CD14-positive monocyte (primary cell): ENCODE results near the gene SAMD3. TPM values are rescaled to one million over a fixed set of nuclear protein-coding genes. Genes with fewer than 3 reads are reported as not detected.

Experiments
- DNase-seq, 3 donors: peaks; one replicate each; pipeline ENCODE4 v3.0.0-alpha.2; 2011 to 2022
- H2AFZ ChIP-seq: 2 replicates; pipeline ENCODE4 v1.6.0; 2012; ENCODE audit warnings: mild to moderate bottlenecking, low read depth, low read length, inconsistent platforms; ENCODE audit not compliant: insufficient read depth, poor library complexity, severe bottlenecking
- H3K27ac ChIP-seq, 2 donors: 1 replicate in 1 of 2; 2 replicates in 1 of 2; pipeline ENCODE4 v1.5.1; 2012 to 2013; ENCODE audit warnings: low read length in 2 of 2, control low read depth in 1 of 2, inconsistent platforms in 1 of 2, low read depth in 1 of 2, mild to moderate bottlenecking in 1 of 2
- H3K27me3 ChIP-seq, 2 donors: one replicate each; pipeline versions ENCODE4 v1.6.0 to v1.6.1; 2011 to 2013; ENCODE audit warnings: low read length in 2 of 2; ENCODE audit not compliant: control insufficient read depth in 2 of 2, insufficient read depth in 2 of 2
- H3K36me3 ChIP-seq, 2 donors: replicated peaks in 1 of 2; 1 replicate in 1 of 2; 2 replicates in 1 of 2; pipeline versions ENCODE4 v1.5.1 to v1.6.1; 2012 to 2013; ENCODE audit warnings: low read length in 2 of 2, control low read depth in 1 of 2, inconsistent platforms in 1 of 2, mild to moderate bottlenecking in 1 of 2; ENCODE audit not compliant: insufficient read depth in 2 of 2, control insufficient read depth in 1 of 2
- H3K4me1 ChIP-seq, 2 donors: 1 replicate in 1 of 2; 2 replicates in 1 of 2; pipeline versions ENCODE4 v1.5.1 to v1.6.1; 2012 to 2013; ENCODE audit warnings: low read length in 2 of 2, control low read depth in 1 of 2, inconsistent platforms in 1 of 2, mild to moderate bottlenecking in 1 of 2, moderate library complexity in 1 of 2; ENCODE audit not compliant: insufficient read depth in 2 of 2, control insufficient read depth in 1 of 2
- H3K4me2 ChIP-seq: replicated peaks from 2 replicates; pipeline ENCODE3; 2012; ENCODE audit warnings: low read length, moderate library complexity, mild to moderate bottlenecking; ENCODE audit not compliant: poor library complexity, severe bottlenecking; ENCODE audit errors: extremely low read depth
- H3K4me3 ChIP-seq, 3 experiments: fragments of 200-600 bp in 1 of 3; sonication (generic) in 1 of 3; replicated peaks in 1 of 3; 1 replicate in 2 of 3; 2 replicates in 1 of 3; pipeline ENCODE4 v1.5.1; 2011 to 2013; ENCODE audit warnings: low read length in 3 of 3, mild to moderate bottlenecking in 3 of 3, control low read depth in 2 of 3, low read depth in 2 of 3, inconsistent platforms in 1 of 3, moderate library complexity in 1 of 3
- H3K79me2 ChIP-seq: 2 replicates; pipeline ENCODE4 v1.6.0; 2012; ENCODE audit warnings: mild to moderate bottlenecking, control low read depth, inconsistent platforms, low read length, moderate library complexity; ENCODE audit not compliant: insufficient read depth
- H3K9ac ChIP-seq: 2 replicates; pipeline ENCODE4 v1.6.0; 2017; ENCODE audit warnings: low read length, mild to moderate bottlenecking; ENCODE audit not compliant: insufficient read depth, poor library complexity, severe bottlenecking
- H3K9me3 ChIP-seq, 2 donors: replicated peaks in 1 of 2; 1 replicate in 1 of 2; 2 replicates in 1 of 2; pipeline versions ENCODE4 v1.5.1 to v1.6.1; 2012 to 2013; ENCODE audit warnings: low read length in 2 of 2, control low read depth in 1 of 2; ENCODE audit not compliant: control insufficient read depth in 1 of 2, insufficient read depth in 1 of 2
- H4K20me1 ChIP-seq: 2 replicates; pipeline ENCODE4 v1.6.0; 2012; ENCODE audit warnings: mild to moderate bottlenecking, low read length, control low read depth, moderate library complexity; ENCODE audit not compliant: insufficient read depth
- H3K27ac Mint-ChIP-seq, 7 donors: one replicate each; pipeline ENCODE4 v1.8.0; 2020; ENCODE audit warnings: mild to moderate bottlenecking in 7 of 7, mixed read lengths in 7 of 7, moderate library complexity in 6 of 7, inconsistent platforms in 2 of 7
- H3K27me3 Mint-ChIP-seq, 3 donors: one replicate each; pipeline ENCODE4 v1.8.0; 2021 to 2022; ENCODE audit warnings: low read depth in 3 of 3, mild to moderate bottlenecking in 3 of 3, mixed read lengths in 3 of 3, moderate library complexity in 3 of 3, inconsistent platforms in 1 of 3
- H3K36me3 Mint-ChIP-seq, 2 donors: one replicate each; pipeline ENCODE4 v1.8.0; 2020; ENCODE audit warnings: mixed read lengths in 2 of 2, inconsistent platforms in 1 of 2, mild to moderate bottlenecking in 1 of 2
- H3K4me1 Mint-ChIP-seq: one replicate; pipeline ENCODE4 v1.8.0; 2020; ENCODE audit warnings: mild to moderate bottlenecking, mixed read lengths
- H3K4me3 Mint-ChIP-seq, 2 donors: one replicate each; pipeline ENCODE4 v1.8.0; 2020; ENCODE audit warnings: mild to moderate bottlenecking in 2 of 2, mixed read lengths in 2 of 2, moderate library complexity in 1 of 2
- H3K9me3 Mint-ChIP-seq, 7 donors: one replicate each; pipeline ENCODE4 v1.8.0; 2020 to 2022; ENCODE audit warnings: mixed read lengths in 7 of 7, mild to moderate bottlenecking in 6 of 7, moderate library complexity in 6 of 7, inconsistent platforms in 2 of 7
- WGBS: methylation state at CpG from one replicate; pipeline ENCODE4 v1.1.5; 2013; ENCODE audit warnings: missing lambda C conversion rate; ENCODE audit not compliant: insufficient coverage; 5-methylcytosine and 5-hydroxymethylcytosine counted together
- intact Hi-C, 2 donors: fragments of 100-400 bp; cut with micrococcal nuclease; formaldehyde crosslinking; loops; one replicate each; pipeline versions ENCODE4 v1.15.0 to v1.15.1; 2023
- polyA plus RNA-seq, 3 donors: library from polyadenylated mRNA; depleted of rRNA in 1 of 3; unstranded in 2 of 3; stranded (reverse) in 1 of 3; fragments of 300-500 nt in 2 of 3; fragments of >200 nt in 1 of 3; fragmentation: Illumina TruSeq in 2 of 3; gene quantifications; 1 replicate in 2 of 3; 2 replicates in 1 of 3; pipeline ENCODE4 v1.2.3, GENCODE V29; 2012 to 2021
- TF ChIP-seq, protein P1 (sequence below): fragments of 200-600 bp; IDR thresholded peaks from one replicate; pipeline ENCODE4 v1.8.0; 2022; ENCODE audit warnings: antibody characterized with exemption, mild to moderate bottlenecking

Gene SAMD3
- polyA plus RNA-seq, 3 donors = 0.33 to 0.49 TPM; not detected in 1

DNA sequence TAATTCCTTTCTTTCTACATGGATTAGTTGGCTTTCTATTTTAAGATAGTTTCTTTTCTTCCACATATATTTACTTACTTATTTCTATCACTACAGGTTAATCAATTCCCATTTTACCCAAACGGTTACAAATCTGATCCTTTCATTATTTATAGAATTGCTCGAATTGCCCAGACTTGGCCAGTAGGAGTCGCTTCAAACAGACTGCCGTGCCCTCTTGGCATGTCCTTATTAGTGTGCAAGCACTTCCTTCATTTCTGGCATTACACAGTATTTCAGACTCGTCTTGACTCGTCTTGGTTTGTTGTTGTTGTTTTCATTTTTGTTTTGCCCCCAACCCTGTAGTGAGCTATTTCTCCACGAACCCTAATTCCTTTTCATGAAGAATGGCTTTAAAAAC is 74.6 kb downstream of the SAMD3 start:
- H3K36me3 Mint-ChIP-seq = peaks cover 13 to 18% of the 10 kb centered on the region in 2 donors
- Histone ChIP-seq H3K4me2 (no peak overlapping the region), H4K20me1 (no peaks in the 10 kb centered on the region), H3K79me2 (no peaks in the 10 kb centered on the region), H3K9me3 (no peaks in the 10 kb centered on the region), H3K27ac (no peak overlapping the region), H3K27me3 (no peaks in the 10 kb centered on the region), H3K36me3 (peaks cover 0 to 6% of the 10 kb centered on the region in 2 donors), H3K4me3 (no peak overlapping the region), H3K9ac (no peak overlapping the region), H3K4me1 (no peaks in the 10 kb centered on the region), H2AFZ (no peak overlapping the region)
- peak overlapping the region in 1 of 7 donors; percentile 48 for H3K27ac Mint-ChIP-seq
- peak overlapping the region; percentile 28 to 36 for H3K4me3 Mint-ChIP-seq
- intact Hi-C loops = no loop called here
- H3K27me3 Mint-ChIP-seq = peaks cover 0 to 2% (median 0%) of the 10 kb centered on the region in 3 donors
- H3K4me1 Mint-ChIP-seq = no peaks in the 10 kb centered on the region
- peak in 2 of 3 donors; percentile 7 to 11 for DNase-seq
- TF ChIP-seq, protein P1, sequence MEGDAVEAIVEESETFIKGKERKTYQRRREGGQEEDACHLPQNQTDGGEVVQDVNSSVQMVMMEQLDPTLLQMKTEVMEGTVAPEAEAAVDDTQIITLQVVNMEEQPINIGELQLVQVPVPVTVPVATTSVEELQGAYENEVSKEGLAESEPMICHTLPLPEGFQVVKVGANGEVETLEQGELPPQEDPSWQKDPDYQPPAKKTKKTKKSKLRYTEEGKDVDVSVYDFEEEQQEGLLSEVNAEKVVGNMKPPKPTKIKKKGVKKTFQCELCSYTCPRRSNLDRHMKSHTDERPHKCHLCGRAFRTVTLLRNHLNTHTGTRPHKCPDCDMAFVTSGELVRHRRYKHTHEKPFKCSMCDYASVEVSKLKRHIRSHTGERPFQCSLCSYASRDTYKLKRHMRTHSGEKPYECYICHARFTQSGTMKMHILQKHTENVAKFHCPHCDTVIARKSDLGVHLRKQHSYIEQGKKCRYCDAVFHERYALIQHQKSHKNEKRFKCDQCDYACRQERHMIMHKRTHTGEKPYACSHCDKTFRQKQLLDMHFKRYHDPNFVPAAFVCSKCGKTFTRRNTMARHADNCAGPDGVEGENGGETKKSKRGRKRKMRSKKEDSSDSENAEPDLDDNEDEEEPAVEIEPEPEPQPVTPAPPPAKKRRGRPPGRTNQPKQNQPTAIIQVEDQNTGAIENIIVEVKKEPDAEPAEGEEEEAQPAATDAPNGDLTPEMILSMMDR = peak; percentile 36
- 83% methylated on average over 1 of the region's 7 CpGs for WGBS
- H3K9me3 Mint-ChIP-seq = peaks cover 0 to 7% (median 0%) of the 10 kb centered on the region in 7 donors

DNA sequence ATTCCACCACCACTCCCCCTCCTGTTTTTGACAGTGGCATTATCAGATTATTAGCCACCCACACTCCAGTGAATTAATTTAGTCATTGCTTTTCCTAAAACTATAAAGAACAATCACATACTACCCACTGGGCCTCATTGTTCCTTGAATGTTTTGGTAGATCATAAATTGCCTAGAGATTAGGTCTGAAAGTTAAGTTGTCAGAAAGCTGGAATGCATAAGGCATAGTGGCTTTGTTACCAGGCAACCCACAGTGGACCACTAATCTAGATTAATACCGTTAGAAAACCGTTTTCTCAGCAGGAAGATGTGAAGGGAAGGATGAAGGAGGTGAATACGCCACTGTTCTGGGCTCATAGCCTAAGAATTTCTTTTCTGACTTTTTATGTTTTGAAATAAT is 75.6 kb downstream of the SAMD3 start:
- Mint-ChIP-seq H3K4me1 (no peaks in the 10 kb centered on the region), H3K4me3 (no peak overlapping the region), H3K27me3 (peaks cover 0 to 2% (median 0%) of the 10 kb centered on the region in 3 donors), H3K9me3 (peaks cover 0 to 7% (median 0%) of the 10 kb centered on the region in 7 donors), H3K27ac (peak overlapping the region in 1 of 7 donors; percentile 27), H3K36me3 (peaks cover 21% of the 10 kb centered on the region in 2 donors)
- Histone ChIP-seq H3K4me2 (no peak overlapping the region), H3K9ac (no peak overlapping the region), H3K36me3 (peaks cover 0 to 9% of the 10 kb centered on the region in 2 donors), H3K4me3 (no peak overlapping the region), H3K79me2 (no peaks in the 10 kb centered on the region), H3K4me1 (no peaks in the 10 kb centered on the region), H4K20me1 (no peaks in the 10 kb centered on the region), H2AFZ (no peak overlapping the region), H3K27ac (no peak overlapping the region), H3K9me3 (no peaks in the 10 kb centered on the region), H3K27me3 (no peaks in the 10 kb centered on the region)
- no CpG with 5 or more reads among the region's 3 CpGs for WGBS
- intact Hi-C loops = no loop called here
- DNase-seq = no peak
- TF ChIP-seq, protein P1 = no peak
